SK-N-SH (cell line): ENCODE data around the gene NUDT22. TPM values are rescaled to one million over a fixed set of nuclear protein-coding genes. Genes with fewer than 3 reads are reported as not detected.

ENCODE experiments used
- polyA plus RNA-seq, 3 experiments: library from polyadenylated mRNA; depleted of rRNA; stranded (reverse); fragments of >200 nt; gene quantifications; 2 replicates each; pipeline ENCODE4 v1.2.3, GENCODE V29; 2012

Gene NUDT22
- polyA plus RNA-seq, 1 of the 3 experiments (the other 2 are of a cell fraction): 72.7 TPM

Other genes starting within 250 kb of the NUDT22 start
- gene OTUB1, start 239.8 kb upstream of the NUDT22 start, polyA plus RNA-seq (2012; rRNA removed): 183 and 195 TPM in 2 replicates
- 0.03 TPM in 2 replicates for gene FLRT1, start 190.3 kb upstream of the NUDT22 start, polyA plus RNA-seq (2012; rRNA removed)
- 48.3 and 49.1 TPM in 2 replicates for gene MACROD1, start 60.2 kb upstream of the NUDT22 start, polyA plus RNA-seq (2012; rRNA removed)
- 163 TPM in 2 replicates for gene STIP1, start 40.1 kb upstream of the NUDT22 start, polyA plus RNA-seq (2012; rRNA removed)
- gene FERMT3, start 19.6 kb upstream of the NUDT22 start, polyA plus RNA-seq (2012; rRNA removed): 1.2 and 1.4 TPM in 2 replicates
- gene TRPT1, start 88 bp upstream of the NUDT22 start, polyA plus RNA-seq (2012; rRNA removed): 61.5 and 62.4 TPM in 2 replicates
- gene DNAJC4, start 4.3 kb downstream of the NUDT22 start, polyA plus RNA-seq (2012; rRNA removed): 46.9 and 52.1 TPM in 2 replicates
- gene VEGFB, start 8.3 kb downstream of the NUDT22 start, polyA plus RNA-seq (2012; rRNA removed): 16.3 and 29.9 TPM in 2 replicates
- 84.8 and 127 TPM in 2 replicates for gene FKBP2, start 14.8 kb downstream of the NUDT22 start, polyA plus RNA-seq (2012; rRNA removed)
- 373 and 523 TPM in 2 replicates for gene PPP1R14B, start 20.7 kb downstream of the NUDT22 start, polyA plus RNA-seq (2012; rRNA removed)
- gene PLCB3, start 25.3 kb downstream of the NUDT22 start, polyA plus RNA-seq (2012; rRNA removed): 26.8 and 30.4 TPM in 2 replicates
- gene BAD, start 58.4 kb downstream of the NUDT22 start, polyA plus RNA-seq (2012; rRNA removed): 75.6 and 80.9 TPM in 2 replicates
- gene GPR137, start 59.6 kb downstream of the NUDT22 start, polyA plus RNA-seq (2012; rRNA removed): 29.9 and 32.9 TPM in 2 replicates
- gene KCNK4, start 65.0 kb downstream of the NUDT22 start, polyA plus RNA-seq (2012; rRNA removed): 0.13 and 0.16 TPM in 2 replicates
- gene CATSPERZ, start 74.1 kb downstream of the NUDT22 start, polyA plus RNA-seq (2012; rRNA removed): 0.54 and 0.67 TPM in 2 replicates
- 27.8 and 31.7 TPM in 2 replicates for gene ESRRA, start 79.2 kb downstream of the NUDT22 start, polyA plus RNA-seq (2012; rRNA removed)
- gene TRMT112, start 91.3 kb downstream of the NUDT22 start, polyA plus RNA-seq (2012; rRNA removed): 649 and 699 TPM in 2 replicates
- gene PRDX5, start 91.8 kb downstream of the NUDT22 start, polyA plus RNA-seq (2012; rRNA removed): 875 and 1,000 TPM in 2 replicates
- 2.4 and 3.4 TPM in 2 replicates for gene CCDC88B, start 113.9 kb downstream of the NUDT22 start, polyA plus RNA-seq (2012; rRNA removed)
- gene RPS6KA4, start 132.9 kb downstream of the NUDT22 start, polyA plus RNA-seq (2012; rRNA removed): 43.4 and 44.7 TPM in 2 replicates